CD4-positive, CD25-positive, alpha-beta regulatory T cell (primary cell): ENCODE data around the gene CACNA1G. TPM values are rescaled to one million over a fixed set of nuclear protein-coding genes. Genes with fewer than 3 reads are reported as not detected.
A peak's percentile ranks its signal among the peaks of the same experiment; 100 is the strongest.

Experiments used
- ATAC-seq, 2 donors: fragments of 150-1000 bp; cut with Tn5 transposase; one replicate each; pipeline ENCODE4 v1.10.0; 2021; ENCODE audit warnings: low read depth in 2 of 2, moderate number of reproducible peaks in 2 of 2, moderate library complexity in 1 of 2
- DNase-seq, 3 donors: peaks; one replicate each; pipeline versions ENCODE4 v3.0.0 to v3.0.0-alpha.2; 2012 to 2022; ENCODE audit warnings: mixed read lengths in 1 of 3
- H3K27ac ChIP-seq: one replicate; pipeline ENCODE4 v1.7.0; 2013; ENCODE audit warnings: mild to moderate bottlenecking, low read length; ENCODE audit not compliant: insufficient read depth, poor library complexity, severe bottlenecking
- H3K27me3 ChIP-seq: one replicate; pipeline ENCODE4 v1.7.0; 2013; ENCODE audit warnings: low read length; ENCODE audit not compliant: control insufficient read depth, insufficient read depth
- H3K36me3 ChIP-seq: one replicate; pipeline ENCODE4 v1.7.0; 2013; ENCODE audit warnings: mild to moderate bottlenecking, low read length, moderate library complexity; ENCODE audit not compliant: control insufficient read depth, insufficient read depth
- H3K4me1 ChIP-seq: 2 replicates; pipeline ENCODE4 v1.7.0; 2013; ENCODE audit warnings: mild to moderate bottlenecking, low read length; ENCODE audit not compliant: insufficient read depth, control insufficient read depth, poor library complexity, severe bottlenecking
- H3K4me3 ChIP-seq: one replicate; pipeline ENCODE4 v1.7.0; 2013; ENCODE audit warnings: low read depth, mild to moderate bottlenecking, low read length, moderate library complexity
- H3K9me3 ChIP-seq, 2 experiments: 1 replicate in 1 of 2; 2 replicates in 1 of 2; pipeline ENCODE4 v1.7.0; 2013; ENCODE audit warnings: low read length in 2 of 2, mild to moderate bottlenecking in 1 of 2, moderate library complexity in 1 of 2; ENCODE audit not compliant: control insufficient read depth in 2 of 2
- H3K27ac Mint-ChIP-seq, 3 donors: one replicate each; pipeline ENCODE4 v1.8.0; 2020 to 2022; ENCODE audit warnings: mild to moderate bottlenecking in 3 of 3, mixed read lengths in 3 of 3, moderate library complexity in 2 of 3
- H3K27me3 Mint-ChIP-seq: one replicate; pipeline ENCODE4 v1.8.0; 2022; ENCODE audit warnings: mild to moderate bottlenecking, mixed read lengths
- H3K36me3 Mint-ChIP-seq: one replicate; pipeline ENCODE4 v1.8.0; 2020; ENCODE audit warnings: mixed read lengths
- H3K4me1 Mint-ChIP-seq, 4 donors: one replicate each; pipeline ENCODE4 v1.8.0; 2020 to 2022; ENCODE audit warnings: mixed read lengths in 4 of 4, mild to moderate bottlenecking in 1 of 4
- H3K4me3 Mint-ChIP-seq, 4 donors: one replicate each; pipeline ENCODE4 v1.8.0; 2020 to 2022; ENCODE audit warnings: mild to moderate bottlenecking in 4 of 4, mixed read lengths in 4 of 4, moderate library complexity in 3 of 4
- H3K9me3 Mint-ChIP-seq, 7 donors: one replicate each; pipeline ENCODE4 v1.8.0; 2020 to 2022; ENCODE audit warnings: mixed read lengths in 7 of 7, mild to moderate bottlenecking in 3 of 7, moderate library complexity in 2 of 7
- polyA plus RNA-seq, 4 donors: library from polyadenylated mRNA; unstranded; fragments of 300-500 nt; fragmentation: Illumina TruSeq; gene quantifications; one replicate each; pipeline ENCODE4 v1.2.3, GENCODE V29; 2021
- total RNA-seq: library from RNA; stranded (reverse); gene quantifications from one replicate; pipeline ENCODE4 v1.2.3, GENCODE V29; 2022

CACNA1G gene
- total and polyA plus RNA-seq, 5 donors from 2014 or later, result 0.05 TPM; not detected in 4

GRCh38 chr17:50582741-50583140 is 22.2 kb downstream of the CACNA1G start:
- Histone ChIP-seq H3K27ac (no peak overlapping the region), H3K27me3 (no peaks in the 10 kb centered on the region), H3K4me3 (no peak overlapping the region), H3K4me1 (no peaks in the 10 kb centered on the region), H3K9me3 (no peaks in the 10 kb centered on the region), H3K36me3 (no peaks in the 10 kb centered on the region)
- Mint-ChIP-seq H3K27me3 (no peaks in the 10 kb centered on the region), H3K4me3 (no peak overlapping the region), H3K4me1 (no peaks in the 10 kb centered on the region), H3K36me3 (no peaks in the 10 kb centered on the region), H3K27ac (peak overlapping the region in 1 of 3 donors; percentile 63), H3K9me3 (no peaks in the 10 kb centered on the region)
- DNase-seq (no peak), ATAC-seq (no peak)

- Mint-ChIP-seq H3K4me1 (no peaks in the 10 kb centered on the region), H3K36me3 (no peaks in the 10 kb centered on the region), H3K27ac (no peak overlapping the region), H3K9me3 (no peaks in the 10 kb centered on the region), H3K27me3 (no peaks in the 10 kb centered on the region), H3K4me3 (no peak overlapping the region)
- ATAC-seq (no peak), DNase-seq (no peak)
- Histone ChIP-seq H3K4me3 (no peak overlapping the region), H3K27me3 (no peaks in the 10 kb centered on the region), H3K4me1 (no peaks in the 10 kb centered on the region), H3K9me3 (no peaks in the 10 kb centered on the region), H3K36me3 (no peaks in the 10 kb centered on the region), H3K27ac (no peak overlapping the region)
These were observed 23.1 kb downstream of the CACNA1G start for GRCh38 chr17:50583641-50584040.

GRCh38 chr17:50584116-50584515 is 23.6 kb downstream of the CACNA1G start:
- H3K27ac ChIP-seq, result no peak overlapping the region
- no peaks in the 10 kb centered on the region for H3K27me3 ChIP-seq
- no peak overlapping the region for H3K4me3 Mint-ChIP-seq
- no peaks in the 10 kb centered on the region for H3K9me3 ChIP-seq
- no peaks in the 10 kb centered on the region for H3K9me3 Mint-ChIP-seq
- no peaks in the 10 kb centered on the region for H3K27me3 Mint-ChIP-seq
- no peaks in the 10 kb centered on the region for H3K36me3 Mint-ChIP-seq
- H3K4me3 ChIP-seq, result no peak overlapping the region
- ATAC-seq (no peak), DNase-seq (no peak)
- H3K4me1 ChIP-seq, result no peaks in the 10 kb centered on the region
- no peaks in the 10 kb centered on the region for H3K36me3 ChIP-seq
- H3K4me1 Mint-ChIP-seq, result no peaks in the 10 kb centered on the region
- H3K27ac Mint-ChIP-seq, result no peak overlapping the region

GRCh38 chr17:50584749-50585148 is 24.2 kb downstream of the CACNA1G start:
- no peak overlapping the region for H3K4me3 ChIP-seq
- no peaks in the 10 kb centered on the region for H3K4me1 Mint-ChIP-seq
- no peaks in the 10 kb centered on the region for H3K36me3 ChIP-seq
- no peaks in the 10 kb centered on the region for H3K9me3 ChIP-seq
- H3K9me3 Mint-ChIP-seq, result no peaks in the 10 kb centered on the region
- no peak overlapping the region for H3K4me3 Mint-ChIP-seq
- no peaks in the 10 kb centered on the region for H3K27me3 ChIP-seq
- H3K27ac Mint-ChIP-seq, result no peak overlapping the region
- DNase-seq (no peak), ATAC-seq (no peak)
- no peak overlapping the region for H3K27ac ChIP-seq
- H3K36me3 Mint-ChIP-seq, result no peaks in the 10 kb centered on the region
- no peaks in the 10 kb centered on the region for H3K27me3 Mint-ChIP-seq
- H3K4me1 ChIP-seq, result no peaks in the 10 kb centered on the region

- ATAC-seq, result no peak
- H3K4me1 ChIP-seq, result no peaks in the 10 kb centered on the region
- peak overlapping the region in 1 of 3 donors; percentile 46 for H3K27ac Mint-ChIP-seq
These were observed 24.8 kb downstream of the CACNA1G start for GRCh38 chr17:50585346-50585745.

GRCh38 chr17:50585891-50586290 is 25.4 kb downstream of the CACNA1G start:
- Histone ChIP-seq H3K27me3 (no peaks in the 10 kb centered on the region), H3K4me1 (no peaks in the 10 kb centered on the region), H3K36me3 (no peaks in the 10 kb centered on the region), H3K27ac (no peak overlapping the region), H3K4me3 (no peak overlapping the region), H3K9me3 (no peaks in the 10 kb centered on the region)
- H3K4me3 Mint-ChIP-seq, result no peak overlapping the region
- no peak for ATAC-seq
- H3K9me3 Mint-ChIP-seq, result no peaks in the 10 kb centered on the region
- H3K27ac Mint-ChIP-seq, result no peak overlapping the region
- no peaks in the 10 kb centered on the region for H3K4me1 Mint-ChIP-seq
- DNase-seq, result no peak
- no peaks in the 10 kb centered on the region for H3K27me3 Mint-ChIP-seq
- H3K36me3 Mint-ChIP-seq, result no peaks in the 10 kb centered on the region

More at GRCh38 chr17:50585346-50585745, 24.8 kb downstream of the CACNA1G start:
- H3K4me1 Mint-ChIP-seq, result no peaks in the 10 kb centered on the region
- Histone ChIP-seq H3K9me3 (no peaks in the 10 kb centered on the region), H3K27ac (no peak overlapping the region), H3K4me3 (no peak overlapping the region), H3K36me3 (no peaks in the 10 kb centered on the region), H3K27me3 (no peaks in the 10 kb centered on the region)
- H3K4me3 Mint-ChIP-seq, result no peak overlapping the region
- H3K36me3 Mint-ChIP-seq, result no peaks in the 10 kb centered on the region
- H3K27me3 Mint-ChIP-seq, result no peaks in the 10 kb centered on the region
- no peak for DNase-seq
- no peaks in the 10 kb centered on the region for H3K9me3 Mint-ChIP-seq

- DNase-seq (no peak), ATAC-seq (no peak)
- no peaks in the 10 kb centered on the region for H3K9me3 ChIP-seq
- Mint-ChIP-seq H3K27me3 (no peaks in the 10 kb centered on the region), H3K4me1 (no peaks in the 10 kb centered on the region), H3K27ac (no peak overlapping the region), H3K4me3 (no peak overlapping the region), H3K36me3 (no peaks in the 10 kb centered on the region), H3K9me3 (no peaks in the 10 kb centered on the region)
- H3K27ac ChIP-seq, result no peak overlapping the region
- H3K4me1 ChIP-seq, result no peaks in the 10 kb centered on the region
- no peaks in the 10 kb centered on the region for H3K36me3 ChIP-seq
- no peak overlapping the region for H3K4me3 ChIP-seq
- no peaks in the 10 kb centered on the region for H3K27me3 ChIP-seq
These were observed 26.1 kb downstream of the CACNA1G start for GRCh38 chr17:50586421-50587247.

- Histone ChIP-seq H3K9me3 (no peaks in the 10 kb centered on the region), H3K36me3 (no peaks in the 10 kb centered on the region), H3K4me1 (no peaks in the 10 kb centered on the region), H3K27ac (no peak overlapping the region), H3K27me3 (no peaks in the 10 kb centered on the region), H3K4me3 (no peak overlapping the region)
- H3K4me3 Mint-ChIP-seq, result no peak overlapping the region
- no peak overlapping the region for H3K27ac Mint-ChIP-seq
- no peak for ATAC-seq
- no peaks in the 10 kb centered on the region for H3K27me3 Mint-ChIP-seq
- H3K9me3 Mint-ChIP-seq, result no peaks in the 10 kb centered on the region
- no peaks in the 10 kb centered on the region for H3K36me3 Mint-ChIP-seq
- no peak for DNase-seq
- no peaks in the 10 kb centered on the region for H3K4me1 Mint-ChIP-seq
These were observed 27.1 kb downstream of the CACNA1G start for GRCh38 chr17:50587571-50587970.
